Measurements from ENCODE around the gene GBP3.
"Not testable (repeated sequence)": the region's sequence is repeated elsewhere in the genome, so short reads cannot be mapped to it uniquely, and the experiment has no call there.

The GBP3 gene

GRCh38 chr1:89047734-89048133, 25.1 kb upstream of the GBP3 start:
- Mint-ChIP-seq H3K4me3 (no peak overlapping the region), H3K4me1 (ENCODE audit: low read depth) (peaks cover 17% of the 10 kb centered on the region), H3K9me3 (peaks cover 8% of the 10 kb centered on the region)

DNA sequence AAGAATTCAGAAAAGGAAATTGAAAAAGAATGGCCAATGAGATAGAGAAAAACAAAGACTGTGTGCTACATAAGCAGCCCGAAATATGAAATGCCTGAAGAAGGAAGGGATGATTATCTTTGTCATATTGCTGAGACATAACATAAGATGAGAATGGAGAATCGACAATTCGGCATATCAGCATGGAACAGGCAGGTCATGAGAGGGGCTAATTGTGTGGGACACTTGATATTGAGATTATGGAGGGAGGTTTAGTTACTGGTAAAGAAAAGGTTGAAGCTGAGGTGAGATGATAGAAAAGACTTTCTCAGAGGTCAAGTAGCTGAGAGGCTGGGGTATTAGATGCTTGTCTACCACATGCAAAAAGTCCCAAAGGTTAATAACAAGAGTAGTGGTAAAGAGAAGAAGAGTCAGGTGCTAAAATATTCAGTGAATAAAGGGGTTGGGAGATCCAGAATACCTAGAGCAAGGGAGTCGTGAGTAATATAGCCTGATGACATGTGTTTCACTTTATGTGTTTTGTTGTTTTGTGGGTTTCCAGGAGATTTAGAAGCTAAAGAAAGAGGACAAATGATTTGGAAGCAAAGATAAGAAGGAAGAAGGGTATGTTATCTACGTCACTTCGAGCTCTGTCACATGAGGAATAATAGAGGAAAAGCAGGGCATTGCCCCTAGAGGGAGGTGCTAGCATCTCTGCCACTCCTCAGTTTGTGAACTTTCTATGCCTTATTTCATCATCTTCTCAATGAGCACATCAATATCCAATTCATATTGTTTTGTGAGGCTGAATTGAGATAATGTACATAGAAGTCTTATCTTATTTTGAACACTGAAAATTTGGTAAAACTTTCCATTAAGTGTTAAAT, 23.9 kb upstream of the GBP3 start:
- H3K36me3 Mint-ChIP-seq (ENCODE audit: low read depth) = peaks cover 66% of the 10 kb centered on the region
- H3K27me3 Mint-ChIP-seq, DNase-seq, H3K27ac Mint-ChIP-seq, H3K4me3 Mint-ChIP-seq: not testable (repeated sequence)
- peaks cover 13% of the 10 kb centered on the region for H3K9me3 Mint-ChIP-seq
- H3K4me1 Mint-ChIP-seq (ENCODE audit: low read depth) = peaks cover 23% of the 10 kb centered on the region

More at GRCh38 chr1:89047734-89048133, 25.1 kb upstream of the GBP3 start:
- Mint-ChIP-seq H3K27ac (no peak overlapping the region), H3K36me3 (ENCODE audit: low read depth) (peaks cover 68% of the 10 kb centered on the region), H3K27me3 (no peaks in the 10 kb centered on the region)
- no peak for DNase-seq

GRCh38 chr1:89044970-89045721, 22.5 kb upstream of the GBP3 start:
- Mint-ChIP-seq H3K4me3 (no peak overlapping the region), H3K4me1 (ENCODE audit: low read depth) (peaks cover 33% of the 10 kb centered on the region), H3K9me3 (peaks cover 16% of the 10 kb centered on the region), H3K27ac (no peak overlapping the region), H3K36me3 (ENCODE audit: low read depth) (peaks cover 55% of the 10 kb centered on the region), H3K27me3 (peaks cover 3% of the 10 kb centered on the region)
- DNase-seq = no peak

- Mint-ChIP-seq H3K4me1 (ENCODE audit: low read depth) (peaks cover 42% of the 10 kb centered on the region), H3K9me3 (peaks cover 16% of the 10 kb centered on the region), H3K27ac (no peak overlapping the region), H3K36me3 (ENCODE audit: low read depth) (peaks cover 46% of the 10 kb centered on the region), H3K4me3 (no peak overlapping the region), H3K27me3 (peaks cover 9% of the 10 kb centered on the region)
- no peak for DNase-seq
Measured at GRCh38 chr1:89043940-89044339, 21.3 kb upstream of the GBP3 start.

- Mint-ChIP-seq H3K27ac (no peak overlapping the region), H3K4me1 (ENCODE audit: low read depth) (peaks cover 35% of the 10 kb centered on the region), H3K27me3 (peaks cover 11% of the 10 kb centered on the region), H3K9me3 (peaks cover 16% of the 10 kb centered on the region), H3K4me3 (no peak overlapping the region), H3K36me3 (ENCODE audit: low read depth) (peaks cover 33% of the 10 kb centered on the region)
- no peak for DNase-seq
Measured at GRCh38 chr1:89042491-89042890, 19.8 kb upstream of the GBP3 start.

DNA sequence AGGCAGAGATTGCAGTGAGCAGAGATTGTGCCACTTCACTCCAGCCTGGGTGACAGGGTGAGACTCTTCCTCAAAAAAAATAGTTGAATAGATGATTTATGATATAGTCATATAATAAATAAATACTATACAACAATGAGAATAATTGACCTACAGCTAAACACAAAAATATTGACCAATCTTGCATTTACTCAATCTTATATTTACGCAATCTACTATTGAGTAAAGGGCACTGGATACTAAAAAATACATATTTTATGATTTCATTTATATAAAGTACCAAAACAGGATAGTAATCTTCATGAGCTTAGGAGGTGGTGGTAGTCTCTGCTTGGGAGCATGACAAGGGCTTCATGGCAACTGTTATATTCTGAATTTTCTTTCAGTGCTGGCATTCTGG, 19.1 kb upstream of the GBP3 start:
- no peak for DNase-seq
- Mint-ChIP-seq H3K9me3 (peaks cover 19% of the 10 kb centered on the region), H3K27me3 (peaks cover 11% of the 10 kb centered on the region), H3K4me3 (peak overlapping the region; percentile 16), H3K4me1 (ENCODE audit: low read depth) (peaks cover 38% of the 10 kb centered on the region), H3K36me3 (ENCODE audit: low read depth) (peaks cover 36% of the 10 kb centered on the region), H3K27ac (peak overlapping the region; percentile 95)

GRCh38 chr1:89041119-89041641, 18.5 kb upstream of the GBP3 start:
- H3K4me1 Mint-ChIP-seq (ENCODE audit: low read depth) = peaks cover 38% of the 10 kb centered on the region
- peaks cover 11% of the 10 kb centered on the region for H3K27me3 Mint-ChIP-seq
- peak overlapping the region; percentile 95 for H3K27ac Mint-ChIP-seq
- peaks cover 19% of the 10 kb centered on the region for H3K9me3 Mint-ChIP-seq
- peaks cover 36% of the 10 kb centered on the region for H3K36me3 Mint-ChIP-seq (ENCODE audit: low read depth)
- no peak for DNase-seq
- peak overlapping the region; percentile 16 for H3K4me3 Mint-ChIP-seq

GRCh38 chr1:89040315-89040626, 17.6 kb upstream of the GBP3 start:
- no peak for DNase-seq
- H3K27me3 Mint-ChIP-seq = peaks cover 11% of the 10 kb centered on the region
- peaks cover 36% of the 10 kb centered on the region for H3K36me3 Mint-ChIP-seq (ENCODE audit: low read depth)
- peaks cover 19% of the 10 kb centered on the region for H3K9me3 Mint-ChIP-seq
- peaks cover 43% of the 10 kb centered on the region for H3K4me1 Mint-ChIP-seq (ENCODE audit: low read depth)
- H3K4me3 Mint-ChIP-seq = no peak overlapping the region
- H3K27ac Mint-ChIP-seq = peak overlapping the region; percentile 86

DNA sequence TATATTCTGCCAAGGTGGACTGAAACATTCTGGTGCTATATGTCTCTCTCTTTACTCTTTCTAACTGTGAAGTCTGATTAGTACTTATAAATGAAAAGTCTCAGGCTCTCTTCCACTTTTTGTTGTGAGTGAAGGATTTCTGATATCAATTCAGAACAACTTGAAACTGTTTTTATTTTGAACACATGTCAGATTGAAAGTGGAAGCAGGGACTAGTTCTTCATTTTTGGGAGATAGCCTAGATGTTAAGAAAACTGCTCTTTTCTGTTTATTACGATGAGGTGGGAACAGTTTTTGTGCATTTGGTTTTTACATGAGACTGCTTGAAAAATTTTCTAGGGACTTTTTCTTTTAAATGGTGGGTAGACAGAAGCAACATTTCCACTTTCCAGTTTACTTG, 14.5 kb upstream of the GBP3 start:
- peaks cover 14% of the 10 kb centered on the region for H3K36me3 Mint-ChIP-seq (ENCODE audit: low read depth)
- H3K27me3 Mint-ChIP-seq = peaks cover 11% of the 10 kb centered on the region
- no peak overlapping the region for H3K4me3 Mint-ChIP-seq
- peaks cover 15% of the 10 kb centered on the region for H3K9me3 Mint-ChIP-seq
- DNase-seq = no peak
- no peak overlapping the region for H3K27ac Mint-ChIP-seq
- peaks cover 64% of the 10 kb centered on the region for H3K4me1 Mint-ChIP-seq (ENCODE audit: low read depth)

GRCh38 chr1:89035080-89035479, 12.4 kb upstream of the GBP3 start:
- no peak for DNase-seq
- H3K27ac Mint-ChIP-seq = no peak overlapping the region

DNA sequence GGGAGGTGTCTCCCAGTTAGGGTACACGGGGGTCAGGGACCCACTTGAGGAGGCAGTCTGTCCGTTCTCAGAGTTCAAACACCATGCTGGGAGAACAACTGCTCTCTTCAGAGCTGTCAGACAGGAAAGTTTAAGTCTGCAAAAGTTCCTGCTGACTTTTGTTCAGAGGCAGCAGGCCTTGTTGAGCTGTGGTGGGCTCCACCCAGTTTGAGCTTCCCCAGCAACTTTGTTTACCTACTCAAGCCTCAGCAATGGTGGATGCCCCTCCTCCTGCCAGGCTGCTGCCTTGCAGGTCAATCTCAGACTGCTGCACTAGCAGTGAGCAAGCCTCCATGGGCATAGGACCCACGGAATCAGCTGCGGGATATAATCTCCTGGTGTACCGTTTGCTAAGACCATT, 11.3 kb upstream of the GBP3 start:
- H3K36me3 Mint-ChIP-seq (ENCODE audit: low read depth) = peaks cover 12% of the 10 kb centered on the region
- peaks cover 56% of the 10 kb centered on the region for H3K4me1 Mint-ChIP-seq (ENCODE audit: low read depth)
- H3K9me3 Mint-ChIP-seq = peaks cover 26% of the 10 kb centered on the region
- H3K27me3 Mint-ChIP-seq, H3K4me3 Mint-ChIP-seq, DNase-seq, H3K27ac Mint-ChIP-seq: not testable (repeated sequence)

More at GRCh38 chr1:89035080-89035479, 12.4 kb upstream of the GBP3 start:
- H3K9me3 Mint-ChIP-seq = peaks cover 26% of the 10 kb centered on the region
- H3K36me3 Mint-ChIP-seq (ENCODE audit: low read depth) = peaks cover 12% of the 10 kb centered on the region
- no peak overlapping the region for H3K4me3 Mint-ChIP-seq
- H3K27me3 Mint-ChIP-seq = peaks cover 9% of the 10 kb centered on the region
- H3K4me1 Mint-ChIP-seq (ENCODE audit: low read depth) = peaks cover 55% of the 10 kb centered on the region

DNA sequence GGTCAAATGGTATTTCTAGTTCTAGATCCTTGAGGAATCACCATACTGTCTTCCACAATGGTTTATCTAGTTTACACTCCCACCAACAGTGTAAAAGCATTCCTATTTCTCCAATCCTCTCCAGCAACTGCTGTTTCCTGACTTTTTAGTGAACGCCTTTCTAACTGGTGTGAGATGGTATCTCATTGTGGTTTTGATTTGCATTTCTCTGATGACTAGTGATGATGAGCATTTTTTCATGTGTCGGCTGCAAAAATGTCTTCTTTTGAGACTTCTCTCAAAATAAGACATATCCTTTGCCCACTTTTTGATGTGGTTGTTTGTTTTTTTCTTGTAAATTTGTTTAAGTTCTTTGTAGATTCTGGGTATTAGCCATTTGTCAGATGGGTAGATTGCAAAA, 6.4 kb upstream of the GBP3 start:
- H3K9me3 Mint-ChIP-seq = peaks cover 35% of the 10 kb centered on the region
- not testable (repeated sequence) for DNase-seq, H3K27me3 Mint-ChIP-seq, H3K27ac Mint-ChIP-seq, H3K4me3 Mint-ChIP-seq
- H3K4me1 Mint-ChIP-seq (ENCODE audit: low read depth) = peaks cover 45% of the 10 kb centered on the region
- H3K36me3 Mint-ChIP-seq (ENCODE audit: low read depth) = peaks cover 12% of the 10 kb centered on the region

- no peak overlapping the region for H3K27ac Mint-ChIP-seq
- no peak overlapping the region for H3K4me3 Mint-ChIP-seq
- no peak for DNase-seq
- H3K9me3 Mint-ChIP-seq = peaks cover 23% of the 10 kb centered on the region
- H3K4me1 Mint-ChIP-seq (ENCODE audit: low read depth) = peaks cover 54% of the 10 kb centered on the region
- H3K27me3 Mint-ChIP-seq = no peaks in the 10 kb centered on the region
- peaks cover 15% of the 10 kb centered on the region for H3K36me3 Mint-ChIP-seq (ENCODE audit: low read depth)
Measured at GRCh38 chr1:89025928-89026327, 3.3 kb upstream of the GBP3 start.

GRCh38 chr1:89023026-89023425, 360 bp upstream of the GBP3 start:
- peaks cover 59% of the 10 kb centered on the region for H3K4me1 Mint-ChIP-seq (ENCODE audit: low read depth)
- no peaks in the 10 kb centered on the region for H3K27me3 Mint-ChIP-seq
- H3K27ac Mint-ChIP-seq = peak overlapping the region; percentile 95
- H3K9me3 Mint-ChIP-seq = peaks cover 16% of the 10 kb centered on the region
- H3K36me3 Mint-ChIP-seq (ENCODE audit: low read depth) = peaks cover 35% of the 10 kb centered on the region
- peak overlapping the region; percentile 85 for H3K4me3 Mint-ChIP-seq
- DNase-seq = no peak

DNA sequence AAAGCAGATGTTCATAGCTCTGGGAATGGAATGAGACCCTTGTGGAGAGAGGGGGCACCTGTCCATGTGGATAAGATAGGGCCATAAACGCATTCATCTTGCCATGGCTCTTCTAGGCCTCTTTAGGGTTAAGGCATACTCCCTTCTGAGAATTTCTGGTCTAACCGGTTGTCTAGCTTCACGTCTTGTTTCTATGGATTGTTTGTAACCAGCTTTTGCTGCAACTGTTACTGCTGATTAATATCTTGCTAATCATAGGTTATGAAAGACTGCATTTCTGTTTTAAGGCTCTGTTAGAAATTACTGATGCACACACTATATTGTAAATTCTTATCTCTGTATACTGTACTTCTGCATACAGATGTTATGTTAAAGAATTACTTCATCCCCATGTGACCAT, 4.3 kb downstream of the GBP3 start:
- H3K27ac Mint-ChIP-seq, H3K4me3 Mint-ChIP-seq, H3K27me3 Mint-ChIP-seq, DNase-seq, H3K9me3 Mint-ChIP-seq: not testable (repeated sequence)
- H3K36me3 Mint-ChIP-seq (ENCODE audit: low read depth) = peaks cover 72% of the 10 kb centered on the region
- peaks cover 74% of the 10 kb centered on the region for H3K4me1 Mint-ChIP-seq (ENCODE audit: low read depth)
